SK-N-SH treated with all-trans-retinoic acid at 6 μM for 48 hours (cell line): Measurements from ENCODE around the gene ATP6V0E1.

Source experiments
- ATAC-seq: fragments of 200-7000 bp; cut with Tn5 transposase; 3 replicates; pipeline ENCODE4 v1.9.1; 2020; ENCODE audit warnings: mild to moderate bottlenecking, moderate library complexity
- ARNTL ChIP-seq: fragments of 450-650 bp; formaldehyde crosslinking; IDR thresholded peaks from 2 replicates; pipeline ENCODE4 v1.5.0; 2020; ENCODE audit warnings: low read depth, mild to moderate bottlenecking, moderate library complexity, borderline replicate concordance
- BACH2 ChIP-seq: fragments of 250-450 bp; sonication (Bioruptor Pico); IDR thresholded peaks from 2 replicates; pipeline ENCODE4 v1.9.0; 2021; ENCODE audit warnings: mild to moderate bottlenecking, borderline replicate concordance
- CSDC2 ChIP-seq: fragments of 250-450 bp; sonication (Bioruptor Pico); IDR thresholded peaks from 2 replicates; pipeline ENCODE4 v1.5.0; 2020; ENCODE audit warnings: mild to moderate bottlenecking, moderate library complexity
- ESRRG ChIP-seq: fragments of 250-450 bp; sonication (Bioruptor Pico); IDR thresholded peaks from 2 replicates; pipeline ENCODE4 v1.6.1; 2021; ENCODE audit warnings: mild to moderate bottlenecking
- GLIS3 ChIP-seq: fragments of 250-450 bp; sonication (Bioruptor Pico); IDR thresholded peaks from 2 replicates; pipeline ENCODE4 v1.5.0; 2020; ENCODE audit warnings: mild to moderate bottlenecking, moderate library complexity
- ISL1 ChIP-seq: fragments of 250-450 bp; sonication (Bioruptor Pico); IDR thresholded peaks from 2 replicates; pipeline ENCODE4 v2.1.2; 2022; ENCODE audit warnings: mild to moderate bottlenecking, moderate library complexity
- OSR1 ChIP-seq: fragments of 250-450 bp; sonication (Bioruptor Pico); IDR thresholded peaks from 2 replicates; pipeline ENCODE4 v1.8.0; 2022; ENCODE audit warnings: moderate library complexity, mild to moderate bottlenecking, inconsistent platforms
- PPARA ChIP-seq: fragments of 250-450 bp; sonication (Bioruptor Pico); IDR thresholded peaks from 2 replicates; pipeline ENCODE4 v1.5.0; 2020; ENCODE audit warnings: mild to moderate bottlenecking, borderline replicate concordance
- SNAI2 ChIP-seq: fragments of 250-450 bp; sonication (Bioruptor Pico); IDR thresholded peaks from 2 replicates; pipeline ENCODE4 v1.5.0; 2020; ENCODE audit warnings: mild to moderate bottlenecking, moderate library complexity
- TCF4 ChIP-seq: fragments of 250-450 bp; sonication (Bioruptor Pico); IDR thresholded peaks from 2 replicates; pipeline ENCODE4 v1.8.0; 2021; ENCODE audit warnings: mild to moderate bottlenecking, moderate library complexity, borderline replicate concordance
- TOX ChIP-seq: fragments of 250-450 bp; sonication (Bioruptor Pico); IDR thresholded peaks from 2 replicates; pipeline ENCODE4 v1.8.0; 2021; ENCODE audit warnings: mild to moderate bottlenecking, moderate library complexity, borderline replicate concordance
- ZC3H10 ChIP-seq: fragments of 250-450 bp; sonication (Bioruptor Pico); IDR thresholded peaks from 2 replicates; pipeline ENCODE4 v1.5.1; 2021; ENCODE audit warnings: mild to moderate bottlenecking, moderate library complexity
- ZFP3 ChIP-seq: fragments of 250-450 bp; sonication (Bioruptor Pico); IDR thresholded peaks from 2 replicates; pipeline ENCODE4 v1.5.0; 2020; ENCODE audit warnings: mild to moderate bottlenecking, moderate library complexity
- ZFP30 ChIP-seq: fragments of 450-650 bp; formaldehyde crosslinking; IDR thresholded peaks from 2 replicates; pipeline ENCODE4 v1.5.0; 2022; ENCODE audit warnings: mild to moderate bottlenecking, moderate library complexity
- ZNF565 ChIP-seq: fragments of 450-650 bp; formaldehyde crosslinking; conservative IDR thresholded peaks from 2 replicates; pipeline ENCODE4 v1.5.0; 2020; ENCODE audit warnings: low read depth, mild to moderate bottlenecking, moderate library complexity
- ZNF70 ChIP-seq: fragments of 450-650 bp; formaldehyde crosslinking; IDR thresholded peaks from 2 replicates; pipeline ENCODE4 v1.5.0; 2020; ENCODE audit warnings: mild to moderate bottlenecking, moderate library complexity
- ZNF8 ChIP-seq: fragments of 450-650 bp; formaldehyde crosslinking; IDR thresholded peaks from 2 replicates; pipeline ENCODE4 v1.5.0; 2020; ENCODE audit warnings: mild to moderate bottlenecking, moderate library complexity
- TF ChIP-seq, protein P1 (sequence below): fragments of 250-450 bp; sonication (Bioruptor Pico); IDR thresholded peaks from 2 replicates; pipeline ENCODE4 v1.5.0; 2020; ENCODE audit warnings: mild to moderate bottlenecking, moderate library complexity
- TF ChIP-seq, protein P2 (sequence below): fragments of 250-450 bp; sonication (Bioruptor Pico); IDR thresholded peaks from 2 replicates; pipeline ENCODE4 v1.5.1; 2020; ENCODE audit warnings: low read depth, mild to moderate bottlenecking, moderate library complexity
- TF ChIP-seq, protein P3 (sequence below): fragments of 250-450 bp; sonication (Bioruptor Pico); IDR thresholded peaks from 2 replicates; pipeline ENCODE4 v1.8.0; 2021; ENCODE audit warnings: low read depth, mild to moderate bottlenecking, moderate library complexity, borderline replicate concordance
- TF ChIP-seq, protein P4 (sequence below): fragments of 250-450 bp; sonication (Bioruptor Pico); IDR thresholded peaks from 2 replicates; pipeline ENCODE4 v1.8.0; 2020; ENCODE audit warnings: mild to moderate bottlenecking, moderate library complexity, borderline replicate concordance
- TF ChIP-seq, protein P5 (sequence below): fragments of 250-450 bp; sonication (Bioruptor Pico); IDR thresholded peaks from 2 replicates; pipeline ENCODE4 v1.5.1; 2021; ENCODE audit warnings: mild to moderate bottlenecking, moderate library complexity

Gene ATP6V0E1

DNA sequence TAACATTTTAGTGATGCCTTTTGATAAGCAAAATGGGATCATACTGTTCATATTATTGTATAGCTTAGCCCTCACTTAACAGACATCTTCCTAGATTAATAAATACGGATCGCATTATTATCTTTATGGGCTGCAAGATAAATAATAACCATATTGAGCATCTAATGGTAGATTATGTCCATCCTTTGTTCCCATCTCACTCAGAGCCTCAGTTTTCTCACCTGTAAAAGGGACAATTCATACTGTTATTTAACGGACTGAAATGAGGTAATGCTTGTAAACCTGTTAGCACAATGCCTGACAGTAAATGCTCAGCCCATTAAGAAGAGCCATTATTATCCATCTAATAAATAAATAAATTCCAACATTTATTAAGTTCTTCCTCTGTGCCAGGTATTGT lies 27.3 kb upstream of the ATP6V0E1 start (continued):
- TF ChIP-seq, protein P1, sequence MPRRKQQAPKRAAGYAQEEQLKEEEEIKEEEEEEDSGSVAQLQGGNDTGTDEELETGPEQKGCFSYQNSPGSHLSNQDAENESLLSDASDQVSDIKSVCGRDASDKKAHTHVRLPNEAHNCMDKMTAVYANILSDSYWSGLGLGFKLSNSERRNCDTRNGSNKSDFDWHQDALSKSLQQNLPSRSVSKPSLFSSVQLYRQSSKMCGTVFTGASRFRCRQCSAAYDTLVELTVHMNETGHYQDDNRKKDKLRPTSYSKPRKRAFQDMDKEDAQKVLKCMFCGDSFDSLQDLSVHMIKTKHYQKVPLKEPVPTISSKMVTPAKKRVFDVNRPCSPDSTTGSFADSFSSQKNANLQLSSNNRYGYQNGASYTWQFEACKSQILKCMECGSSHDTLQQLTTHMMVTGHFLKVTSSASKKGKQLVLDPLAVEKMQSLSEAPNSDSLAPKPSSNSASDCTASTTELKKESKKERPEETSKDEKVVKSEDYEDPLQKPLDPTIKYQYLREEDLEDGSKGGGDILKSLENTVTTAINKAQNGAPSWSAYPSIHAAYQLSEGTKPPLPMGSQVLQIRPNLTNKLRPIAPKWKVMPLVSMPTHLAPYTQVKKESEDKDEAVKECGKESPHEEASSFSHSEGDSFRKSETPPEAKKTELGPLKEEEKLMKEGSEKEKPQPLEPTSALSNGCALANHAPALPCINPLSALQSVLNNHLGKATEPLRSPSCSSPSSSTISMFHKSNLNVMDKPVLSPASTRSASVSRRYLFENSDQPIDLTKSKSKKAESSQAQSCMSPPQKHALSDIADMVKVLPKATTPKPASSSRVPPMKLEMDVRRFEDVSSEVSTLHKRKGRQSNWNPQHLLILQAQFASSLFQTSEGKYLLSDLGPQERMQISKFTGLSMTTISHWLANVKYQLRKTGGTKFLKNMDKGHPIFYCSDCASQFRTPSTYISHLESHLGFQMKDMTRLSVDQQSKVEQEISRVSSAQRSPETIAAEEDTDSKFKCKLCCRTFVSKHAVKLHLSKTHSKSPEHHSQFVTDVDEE = no peak
- TF ChIP-seq, protein P2, sequence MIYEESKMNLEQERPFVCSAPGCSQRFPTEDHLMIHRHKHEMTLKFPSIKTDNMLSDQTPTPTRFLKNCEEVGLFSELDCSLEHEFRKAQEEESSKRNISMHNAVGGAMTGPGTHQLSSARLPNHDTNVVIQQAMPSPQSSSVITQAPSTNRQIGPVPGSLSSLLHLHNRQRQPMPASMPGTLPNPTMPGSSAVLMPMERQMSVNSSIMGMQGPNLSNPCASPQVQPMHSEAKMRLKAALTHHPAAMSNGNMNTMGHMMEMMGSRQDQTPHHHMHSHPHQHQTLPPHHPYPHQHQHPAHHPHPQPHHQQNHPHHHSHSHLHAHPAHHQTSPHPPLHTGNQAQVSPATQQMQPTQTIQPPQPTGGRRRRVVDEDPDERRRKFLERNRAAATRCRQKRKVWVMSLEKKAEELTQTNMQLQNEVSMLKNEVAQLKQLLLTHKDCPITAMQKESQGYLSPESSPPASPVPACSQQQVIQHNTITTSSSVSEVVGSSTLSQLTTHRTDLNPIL (CRISPR knock-in tag) = no peak
- TF ChIP-seq TOX (CRISPR knock-in tag) = no peak
- no peak for TF ChIP-seq PPARA
- no peak for TF ChIP-seq BACH2 (CRISPR knock-in tag)
- no peak for TF ChIP-seq SNAI2 (CRISPR knock-in tag)
- no peak for TF ChIP-seq ZFP30

DNA sequence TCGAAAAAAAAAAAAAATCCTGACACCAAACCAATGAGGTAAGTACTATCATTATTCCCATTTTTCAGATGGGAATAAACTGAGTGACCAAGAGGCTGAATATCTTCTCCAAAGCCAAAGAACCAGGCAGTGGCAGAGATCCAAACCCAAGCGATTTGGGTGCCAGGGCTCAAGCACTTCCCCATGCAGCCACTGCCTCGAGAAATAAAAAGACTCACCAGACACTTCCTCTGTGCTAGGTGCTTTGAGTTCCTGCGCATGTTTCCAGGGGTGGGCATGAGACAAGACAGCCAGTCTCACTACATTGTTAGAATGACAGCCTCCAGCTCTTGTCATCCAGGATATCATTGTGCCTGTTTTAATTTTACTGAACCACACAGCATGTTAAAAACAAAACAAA lies 26.6 kb upstream of the ATP6V0E1 start:
- TF ChIP-seq BACH2 (CRISPR knock-in tag) (no peak), ZNF565 (CRISPR knock-in tag) (no peak), ESRRG (CRISPR knock-in tag) (no peak), ZNF70 (CRISPR knock-in tag) (no peak), ARNTL (CRISPR knock-in tag) (no peak), SNAI2 (CRISPR knock-in tag) (no peak), ZNF8 (CRISPR knock-in tag) (no peak), ZC3H10 (CRISPR knock-in tag) (no peak), OSR1 (CRISPR knock-in tag) (no peak), CSDC2 (CRISPR knock-in tag) (no peak), ZFP3 (CRISPR knock-in tag) (no peak; the same call in 1 of the 2 replicates), ZFP30 (no peak), TOX (CRISPR knock-in tag) (no peak), GLIS3 (CRISPR knock-in tag) (no peak), ISL1 (CRISPR knock-in tag) (no peak), TCF4 (CRISPR knock-in tag) (no peak), PPARA (no peak)
- TF ChIP-seq, protein P3, sequence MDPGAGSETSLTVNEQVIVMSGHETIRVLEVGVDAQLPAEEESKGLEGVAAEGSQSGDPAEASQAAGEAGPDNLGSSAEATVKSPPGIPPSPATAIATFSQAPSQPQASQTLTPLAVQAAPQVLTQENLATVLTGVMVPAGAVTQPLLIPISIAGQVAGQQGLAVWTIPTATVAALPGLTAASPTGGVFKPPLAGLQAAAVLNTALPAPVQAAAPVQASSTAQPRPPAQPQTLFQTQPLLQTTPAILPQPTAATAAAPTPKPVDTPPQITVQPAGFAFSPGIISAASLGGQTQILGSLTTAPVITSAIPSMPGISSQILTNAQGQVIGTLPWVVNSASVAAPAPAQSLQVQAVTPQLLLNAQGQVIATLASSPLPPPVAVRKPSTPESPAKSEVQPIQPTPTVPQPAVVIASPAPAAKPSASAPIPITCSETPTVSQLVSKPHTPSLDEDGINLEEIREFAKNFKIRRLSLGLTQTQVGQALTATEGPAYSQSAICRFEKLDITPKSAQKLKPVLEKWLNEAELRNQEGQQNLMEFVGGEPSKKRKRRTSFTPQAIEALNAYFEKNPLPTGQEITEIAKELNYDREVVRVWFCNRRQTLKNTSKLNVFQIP = no peak
- TF ChIP-seq, protein P4, sequence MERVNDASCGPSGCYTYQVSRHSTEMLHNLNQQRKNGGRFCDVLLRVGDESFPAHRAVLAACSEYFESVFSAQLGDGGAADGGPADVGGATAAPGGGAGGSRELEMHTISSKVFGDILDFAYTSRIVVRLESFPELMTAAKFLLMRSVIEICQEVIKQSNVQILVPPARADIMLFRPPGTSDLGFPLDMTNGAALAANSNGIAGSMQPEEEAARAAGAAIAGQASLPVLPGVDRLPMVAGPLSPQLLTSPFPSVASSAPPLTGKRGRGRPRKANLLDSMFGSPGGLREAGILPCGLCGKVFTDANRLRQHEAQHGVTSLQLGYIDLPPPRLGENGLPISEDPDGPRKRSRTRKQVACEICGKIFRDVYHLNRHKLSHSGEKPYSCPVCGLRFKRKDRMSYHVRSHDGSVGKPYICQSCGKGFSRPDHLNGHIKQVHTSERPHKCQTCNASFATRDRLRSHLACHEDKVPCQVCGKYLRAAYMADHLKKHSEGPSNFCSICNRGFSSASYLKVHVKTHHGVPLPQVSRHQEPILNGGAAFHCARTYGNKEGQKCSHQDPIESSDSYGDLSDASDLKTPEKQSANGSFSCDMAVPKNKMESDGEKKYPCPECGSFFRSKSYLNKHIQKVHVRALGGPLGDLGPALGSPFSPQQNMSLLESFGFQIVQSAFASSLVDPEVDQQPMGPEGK (CRISPR knock-in tag) = no peak
- TF ChIP-seq, all 23 proteins: peak for 0
- no peak for ATAC-seq

DNA sequence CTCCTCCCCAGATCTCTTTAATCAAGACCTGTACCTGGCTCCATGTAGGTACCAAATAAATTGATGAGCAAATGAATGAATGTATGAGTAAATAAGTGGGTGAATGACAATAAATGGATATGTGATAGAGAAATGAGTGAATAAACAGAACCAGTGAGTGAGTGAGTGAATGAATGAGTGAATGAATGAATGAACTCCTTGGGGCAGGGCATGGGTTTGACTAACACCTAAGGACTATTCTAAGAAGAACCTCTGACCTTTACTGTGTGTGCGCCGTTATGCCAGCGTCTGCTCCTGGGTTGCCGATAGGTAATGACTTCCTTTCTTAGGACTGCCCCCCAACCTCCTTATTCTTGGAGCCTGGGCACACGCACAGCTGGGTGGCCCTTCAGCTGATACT lies 26.1 kb upstream of the ATP6V0E1 start:
- ATAC-seq = no peak
- TF ChIP-seq ESRRG (CRISPR knock-in tag) = no peak
- TF ChIP-seq BACH2 (CRISPR knock-in tag) = no peak
- no peak for TF ChIP-seq ZNF8 (CRISPR knock-in tag)
- no peak for TF ChIP-seq CSDC2 (CRISPR knock-in tag)

DNA sequence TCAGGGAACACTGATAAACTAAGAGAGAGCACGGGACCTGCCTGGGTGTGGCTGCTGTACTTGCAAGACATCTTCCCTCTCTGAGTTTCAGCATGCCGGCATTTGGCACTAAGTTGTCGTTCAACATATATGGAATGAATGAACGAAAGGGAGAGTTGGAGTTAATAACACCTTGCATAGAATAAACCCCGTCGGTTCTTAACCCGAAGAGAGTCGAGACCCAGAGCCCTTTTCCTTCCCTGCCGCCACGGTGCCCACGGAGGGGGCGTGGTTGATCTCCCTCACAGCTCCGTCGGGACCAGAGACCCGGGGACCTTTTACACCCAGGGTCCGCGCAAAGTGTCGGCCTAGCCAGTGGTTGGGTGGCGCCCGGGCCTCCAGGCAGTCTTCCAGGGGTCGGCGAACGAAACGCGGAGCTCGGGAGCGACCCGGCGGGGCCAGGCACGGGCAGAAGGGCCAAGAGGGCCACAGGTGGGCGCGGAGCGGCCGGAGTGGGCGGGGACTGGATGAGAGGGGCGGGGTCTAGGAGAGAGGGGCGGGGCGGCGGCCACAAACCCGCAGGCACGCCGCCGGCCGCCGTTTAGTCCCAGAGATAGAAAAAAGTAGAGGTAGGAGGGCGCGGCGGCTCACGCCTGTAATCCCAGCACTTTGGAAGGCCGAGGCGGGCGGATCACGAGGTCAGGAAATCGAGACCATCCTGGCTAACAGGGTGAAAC lies 25.1 kb upstream of the ATP6V0E1 start:
- peak; percentile 80 for ATAC-seq
- no peak for TF ChIP-seq ARNTL (CRISPR knock-in tag)
- TF ChIP-seq ZNF565 (CRISPR knock-in tag) = no peak
- TF ChIP-seq ZNF70 (CRISPR knock-in tag) = no peak
- no peak for TF ChIP-seq ZC3H10 (CRISPR knock-in tag)
- TF ChIP-seq, protein P3 = no peak
- no peak for TF ChIP-seq OSR1 (CRISPR knock-in tag)
- TF ChIP-seq ZFP30 = no peak
- TF ChIP-seq BACH2 (CRISPR knock-in tag) = no peak
- no peak for TF ChIP-seq CSDC2 (CRISPR knock-in tag)
- no peak for TF ChIP-seq PPARA
- TF ChIP-seq, protein P5, sequence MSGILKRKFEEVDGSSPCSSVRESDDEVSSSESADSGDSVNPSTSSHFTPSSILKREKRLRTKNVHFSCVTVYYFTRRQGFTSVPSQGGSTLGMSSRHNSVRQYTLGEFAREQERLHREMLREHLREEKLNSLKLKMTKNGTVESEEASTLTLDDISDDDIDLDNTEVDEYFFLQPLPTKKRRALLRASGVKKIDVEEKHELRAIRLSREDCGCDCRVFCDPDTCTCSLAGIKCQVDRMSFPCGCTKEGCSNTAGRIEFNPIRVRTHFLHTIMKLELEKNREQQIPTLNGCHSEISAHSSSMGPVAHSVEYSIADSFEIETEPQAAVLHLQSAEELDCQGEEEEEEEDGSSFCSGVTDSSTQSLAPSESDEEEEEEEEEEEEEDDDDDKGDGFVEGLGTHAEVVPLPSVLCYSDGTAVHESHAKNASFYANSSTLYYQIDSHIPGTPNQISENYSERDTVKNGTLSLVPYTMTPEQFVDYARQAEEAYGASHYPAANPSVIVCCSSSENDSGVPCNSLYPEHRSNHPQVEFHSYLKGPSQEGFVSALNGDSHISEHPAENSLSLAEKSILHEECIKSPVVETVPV (CRISPR knock-in tag) = no peak
